LoVo (cell line): Measurements from ENCODE around the gene ADAMTS6.

Experiments
- DNase-seq: peaks from one replicate; pipeline ENCODE4 v3.0.0-alpha.2; 2016; ENCODE audit warnings: low spot score

Gene ADAMTS6

DNA sequence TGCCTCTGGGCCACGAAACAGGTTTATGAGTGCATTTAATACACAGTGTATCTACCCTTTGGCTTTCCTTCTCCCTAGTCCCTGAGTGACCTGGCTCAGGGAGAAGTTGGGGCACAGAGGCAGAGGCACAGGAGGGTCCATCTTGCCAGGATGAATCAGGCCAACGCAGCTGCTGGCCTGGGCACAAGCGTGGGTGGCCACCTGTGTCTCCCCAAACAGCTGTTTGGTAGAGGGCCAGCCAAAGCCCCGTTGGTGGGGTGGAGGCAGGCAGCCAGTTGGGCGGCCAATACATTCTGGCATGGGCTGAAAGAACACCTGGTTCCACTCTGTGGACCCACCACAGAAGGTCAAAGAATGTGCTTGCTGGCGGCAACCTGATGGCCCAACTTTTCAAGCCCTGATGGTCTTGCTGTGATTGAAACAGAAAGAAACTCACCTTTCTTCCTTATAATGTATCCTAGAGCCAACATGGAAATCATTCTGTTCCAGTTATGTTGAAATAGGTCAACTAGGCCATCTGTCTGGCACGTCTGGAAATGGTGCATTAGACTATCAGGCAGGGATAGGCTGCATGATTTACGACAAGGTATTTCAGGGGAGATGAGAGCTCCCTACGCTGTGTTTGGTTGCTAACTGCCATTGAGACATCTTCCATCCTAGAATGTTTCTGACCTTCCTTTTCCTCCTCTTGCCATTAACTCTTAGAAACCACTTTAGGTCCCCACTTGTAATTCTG is 337.4 kb downstream of the ADAMTS6 start:
- DNase-seq, result no peak

DNA sequence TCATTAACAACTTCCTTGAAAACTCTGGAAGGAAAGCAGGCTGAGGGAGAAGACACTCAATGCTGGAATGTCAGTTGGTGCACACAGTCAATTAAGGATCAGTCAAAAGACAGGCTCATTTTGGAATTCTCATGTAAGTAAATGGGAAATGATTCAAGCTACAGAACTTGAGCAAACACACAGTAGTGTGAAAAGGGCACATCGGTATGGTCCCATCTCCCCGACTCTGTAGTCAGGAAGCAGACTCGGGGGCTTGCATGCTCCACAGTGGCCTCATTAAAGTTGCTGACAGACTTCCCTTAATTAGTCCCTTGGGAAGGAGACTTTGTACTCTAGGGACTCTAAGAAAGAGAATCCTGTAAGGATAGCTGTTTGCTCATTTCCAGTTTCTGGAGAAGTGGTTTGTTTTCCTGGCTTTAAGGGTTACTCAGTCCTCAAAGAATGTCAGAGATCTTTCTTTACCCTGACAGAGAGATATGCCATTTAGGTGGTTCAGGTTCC is 339.2 kb downstream of the ADAMTS6 start:
- DNase-seq, result peak; percentile 54

DNA sequence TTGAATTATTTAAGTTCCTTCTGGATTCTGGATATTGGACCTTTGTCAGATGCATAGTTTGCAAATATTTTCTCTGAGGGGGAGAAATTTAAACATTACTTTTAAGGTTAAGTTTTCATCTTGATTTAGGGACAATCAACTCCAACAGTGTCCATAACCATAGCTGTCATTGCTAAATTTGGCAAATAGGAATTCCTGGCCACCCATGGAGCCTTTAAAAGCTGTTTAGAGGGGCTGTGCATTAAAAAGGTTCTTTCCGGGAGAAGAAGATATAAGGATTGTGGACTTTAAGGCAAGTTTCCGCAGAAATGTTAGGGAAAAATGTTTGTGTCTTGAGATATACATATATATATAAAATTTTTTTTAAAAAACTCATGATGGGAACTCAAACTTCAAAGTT is 339.7 kb downstream of the ADAMTS6 start:
- no peak for DNase-seq

DNA sequence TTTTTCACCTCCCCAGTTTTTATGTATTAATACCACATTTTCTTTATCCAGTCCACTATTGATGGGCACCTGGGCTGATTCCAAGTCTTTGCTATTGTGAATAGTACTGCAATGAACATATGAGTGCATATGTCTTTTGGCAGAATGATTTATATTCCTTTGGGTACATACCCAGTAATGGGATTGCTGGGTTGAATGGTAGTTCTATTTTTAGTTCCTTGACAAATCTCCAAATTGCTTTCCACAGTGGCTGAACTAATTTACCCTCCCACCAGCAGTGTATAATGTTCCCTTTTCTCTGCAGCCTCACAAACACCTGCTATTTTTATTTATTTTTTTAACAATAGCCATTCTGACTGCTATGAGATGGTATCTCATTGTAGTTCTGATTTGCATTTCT is 340.2 kb downstream of the ADAMTS6 start:
- DNase-seq, result no peak

DNA sequence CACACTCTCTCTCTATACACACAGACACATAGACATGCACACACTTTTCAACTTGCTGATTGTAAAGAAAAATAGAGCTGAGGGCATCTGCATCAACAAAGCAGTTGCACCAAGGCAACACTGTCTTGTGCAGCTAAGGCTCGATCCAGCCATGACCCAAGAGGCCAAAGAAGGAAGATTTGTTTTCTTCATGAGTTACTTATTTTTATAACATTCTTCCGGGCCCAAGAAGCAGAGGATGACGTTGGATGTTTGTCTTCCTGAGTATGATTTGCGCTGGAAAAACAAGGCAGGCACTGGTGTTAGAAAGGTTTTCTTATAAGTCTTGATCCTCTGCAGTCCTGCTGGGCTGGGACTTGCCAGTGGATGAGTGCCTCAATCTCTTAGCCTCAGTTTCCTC is 344.1 kb downstream of the ADAMTS6 start:
- DNase-seq, result no peak

DNA sequence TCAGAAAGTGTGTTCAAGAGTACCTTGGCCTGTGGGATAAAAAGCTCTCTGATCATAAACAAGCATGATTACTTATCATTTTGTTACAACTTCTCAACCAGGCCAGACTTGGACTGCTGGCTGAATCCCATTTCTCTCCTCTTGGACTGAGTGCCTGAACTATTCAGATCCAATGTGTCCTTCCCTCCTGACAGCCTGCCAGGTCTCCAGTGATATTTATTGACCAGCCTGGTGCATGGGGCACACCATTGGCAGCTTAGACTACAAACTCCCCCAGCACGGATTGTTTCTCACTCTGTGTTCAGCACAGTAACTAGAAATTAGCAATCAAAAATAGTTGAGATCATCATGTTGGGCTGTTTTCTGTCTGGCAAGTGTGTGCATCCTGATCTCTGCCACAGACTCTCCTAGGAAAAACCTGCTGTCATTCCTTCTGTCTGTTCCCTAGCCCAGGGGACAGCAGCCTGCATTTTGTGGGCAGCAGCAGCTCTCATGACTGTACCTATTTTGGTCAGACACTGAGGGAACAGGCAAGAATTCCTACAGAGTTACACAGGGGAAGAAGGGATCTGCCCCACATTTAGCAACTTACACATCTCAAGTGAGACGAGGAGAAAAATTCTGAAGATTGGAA is 348.1 kb downstream of the ADAMTS6 start:
- no peak for DNase-seq

DNA sequence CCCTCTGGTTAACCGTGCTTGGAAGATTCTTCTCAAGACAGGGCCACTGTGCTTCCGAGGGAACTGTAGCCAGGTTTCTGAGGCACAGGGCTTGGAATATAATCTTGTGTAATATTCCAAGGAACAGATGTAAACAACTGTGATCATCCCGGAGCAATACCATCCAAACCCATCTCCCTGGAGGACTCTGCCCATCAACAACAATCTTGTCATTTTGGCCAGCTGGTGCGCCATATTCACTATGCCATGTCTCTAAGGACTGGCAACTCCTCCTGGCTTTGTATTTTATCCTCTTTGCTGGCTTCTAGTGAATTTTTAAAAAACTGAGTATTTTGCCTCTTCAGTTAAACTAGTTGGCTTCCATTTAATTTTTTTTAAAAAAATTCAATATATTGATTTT is 349.3 kb downstream of the ADAMTS6 start:
- DNase-seq, result no peak

DNA sequence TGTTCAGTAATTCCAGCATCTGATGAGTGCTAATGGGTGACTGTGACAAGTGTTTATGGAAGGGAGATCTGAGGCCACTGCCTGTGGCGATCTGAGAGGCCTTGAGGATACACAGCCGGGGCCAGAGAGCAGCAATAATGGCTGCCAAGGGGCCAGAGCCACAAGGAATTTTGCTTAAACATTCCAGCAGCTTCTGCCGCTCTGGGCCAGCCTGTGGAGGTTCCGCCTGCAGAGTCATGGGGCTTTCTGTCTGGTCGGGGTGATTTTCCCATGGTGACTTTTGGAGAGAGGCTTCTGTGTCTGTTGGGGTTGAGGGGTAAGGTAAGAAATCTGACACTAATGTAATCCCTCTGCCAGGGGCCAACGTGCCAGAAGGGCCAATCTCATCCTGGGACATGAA is 353.5 kb downstream of the ADAMTS6 start:
- no peak for DNase-seq

DNA sequence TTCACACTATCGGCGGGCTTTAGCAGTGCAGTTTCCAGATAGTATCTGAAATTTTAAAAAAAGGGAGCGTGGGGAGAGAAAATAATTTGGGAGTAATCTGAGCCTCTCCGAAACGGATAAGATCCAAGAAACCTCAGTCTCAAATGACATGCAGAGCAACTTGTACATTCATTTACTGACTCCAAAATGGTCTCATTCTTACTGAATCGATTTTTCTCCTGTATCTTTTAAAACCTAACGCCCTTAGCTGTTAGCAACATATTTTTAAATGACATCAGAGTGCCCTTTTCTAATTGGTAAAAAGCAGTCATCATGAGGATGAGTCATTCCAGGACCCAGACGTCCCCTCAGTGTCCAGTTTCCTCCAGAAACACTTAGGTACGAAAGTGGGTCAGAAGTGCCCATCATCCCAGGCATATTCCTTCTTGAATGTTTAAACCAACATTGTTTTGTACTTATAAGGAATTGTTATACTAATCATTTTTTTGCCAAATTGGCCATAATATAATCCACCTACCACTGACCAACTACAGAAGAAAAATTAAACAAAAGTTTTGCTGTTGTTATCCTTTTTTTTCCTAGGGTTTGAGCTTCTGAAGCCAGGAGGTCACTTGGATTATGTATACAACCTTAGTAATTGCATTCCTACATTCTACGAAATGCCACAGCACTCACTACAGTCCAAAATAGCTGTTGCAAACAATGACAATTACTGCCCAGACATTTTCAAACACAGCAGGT is 354.4 kb downstream of the ADAMTS6 start:
- no peak for DNase-seq

DNA sequence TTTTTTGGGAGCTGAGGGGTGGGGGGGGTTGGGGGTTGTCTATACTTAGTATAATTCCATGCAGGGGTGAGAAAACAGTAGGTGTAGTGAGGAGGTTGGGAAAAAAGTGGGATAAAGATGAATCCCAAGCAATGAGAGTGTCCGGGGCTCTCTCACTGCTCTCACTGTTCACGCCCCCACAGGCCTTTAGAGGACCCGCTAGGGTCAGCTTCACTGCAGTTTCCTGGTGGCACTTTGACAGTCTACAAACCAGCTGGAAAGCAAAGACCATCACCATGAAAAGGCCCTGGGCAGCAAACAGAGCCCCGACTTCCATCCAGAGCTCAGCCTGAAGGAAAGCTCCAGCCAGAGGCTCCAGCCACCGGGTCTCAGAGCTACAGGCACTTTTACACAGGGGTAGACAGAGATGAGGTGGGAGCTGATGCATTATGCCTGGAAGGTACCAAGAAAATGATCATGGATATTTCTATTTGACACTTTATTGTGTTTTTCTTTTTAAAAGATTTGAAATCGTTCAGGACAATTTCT is 355.1 kb downstream of the ADAMTS6 start:
- no peak for DNase-seq

DNA sequence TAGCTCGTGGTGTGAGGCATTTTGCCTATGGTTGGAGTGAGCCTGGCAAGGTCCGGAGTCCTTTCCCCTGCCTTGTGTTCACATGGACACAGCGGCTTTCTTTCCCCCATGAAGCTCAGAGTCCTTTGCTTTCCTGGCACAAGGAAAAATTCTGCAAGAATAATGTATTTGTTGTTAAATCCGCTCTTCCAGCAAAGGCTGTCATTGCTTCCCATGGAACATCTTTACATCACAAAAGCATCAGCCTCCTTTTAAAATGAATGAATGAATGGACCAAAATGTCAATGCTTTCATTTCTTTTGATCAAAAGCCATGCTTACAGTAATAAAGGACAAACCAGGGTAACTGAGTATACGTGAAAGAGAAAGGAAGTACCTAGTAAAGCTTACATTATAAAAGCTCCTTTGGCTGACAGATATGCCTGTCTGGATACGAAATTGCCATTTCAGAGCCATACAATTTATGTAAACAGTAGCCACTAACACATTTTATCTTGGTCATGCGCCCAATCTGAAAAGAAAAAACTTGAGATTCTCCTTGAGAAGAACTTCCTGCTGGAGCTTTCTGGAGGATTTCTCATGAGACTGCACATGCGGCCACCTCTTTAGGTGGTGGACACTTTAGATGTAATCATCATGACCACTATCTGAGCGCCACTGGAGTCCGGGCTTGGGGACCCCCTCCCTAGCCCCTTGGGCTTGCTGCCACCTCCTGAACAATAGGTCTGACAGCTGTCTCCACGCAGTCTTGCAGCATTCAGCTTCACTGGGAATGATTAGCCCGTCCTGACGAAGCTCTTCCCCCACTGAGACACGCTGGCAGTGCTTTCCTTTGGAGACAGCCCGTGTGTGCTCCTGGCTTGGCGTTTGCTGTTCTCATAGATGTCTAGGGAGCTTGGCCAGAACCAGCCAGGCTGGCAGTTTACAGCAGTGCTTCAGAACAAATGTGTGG is 355.9 kb downstream of the ADAMTS6 start:
- no peak for DNase-seq

DNA sequence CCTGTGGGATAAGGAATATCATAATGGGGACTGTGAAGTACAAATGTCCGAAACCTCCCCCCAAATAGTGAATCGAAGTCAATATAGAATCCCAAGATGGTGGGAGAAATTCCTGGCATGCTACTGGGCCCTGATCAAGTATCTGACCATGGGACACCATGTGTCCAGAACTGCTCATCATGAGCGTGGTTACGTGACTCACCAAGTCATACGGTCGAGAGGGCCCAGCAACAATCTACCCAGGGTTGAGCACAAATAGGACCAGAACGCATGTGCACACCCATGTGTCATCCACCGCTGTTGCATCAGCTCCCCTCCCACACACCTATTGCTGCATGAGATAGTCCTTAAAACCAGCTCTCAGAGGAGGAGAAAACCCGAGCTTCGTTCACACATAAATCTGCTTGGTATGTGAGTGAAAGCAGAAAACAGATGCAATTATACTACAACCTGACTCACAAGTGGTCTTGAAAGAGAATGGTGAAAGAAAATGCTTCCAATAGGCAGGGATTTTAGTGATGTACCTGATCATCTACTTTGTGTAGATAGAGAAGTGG is 359.8 kb downstream of the ADAMTS6 start:
- no peak for DNase-seq

DNA sequence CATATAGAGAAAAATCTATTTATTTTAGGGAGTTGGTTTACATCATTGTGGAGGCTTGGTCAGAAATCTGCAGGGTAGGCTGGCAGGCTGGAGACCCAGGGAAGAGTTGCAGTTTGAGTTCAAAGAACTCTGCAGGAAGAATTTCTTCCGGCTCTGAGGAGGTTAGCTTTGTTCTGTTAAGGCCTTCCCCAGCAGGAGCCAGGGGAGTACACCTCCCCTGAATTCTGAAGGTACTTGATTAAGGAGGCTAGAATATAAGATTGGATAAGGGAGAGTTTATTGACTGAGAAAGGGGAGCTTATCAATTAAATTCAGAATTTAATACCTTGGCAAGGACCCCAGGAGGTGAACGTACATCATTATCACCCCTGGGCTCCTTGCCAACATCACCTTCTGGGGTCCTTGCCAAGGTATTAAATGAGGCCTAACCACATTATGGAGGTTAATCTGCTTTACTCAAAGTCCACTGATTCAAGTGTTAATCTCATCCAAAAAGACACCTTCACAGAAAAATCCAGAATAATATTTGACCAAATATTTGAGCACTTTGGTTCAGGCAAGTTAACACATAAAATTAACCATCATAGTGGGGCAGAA is 361.3 kb downstream of the ADAMTS6 start:
- no peak for DNase-seq

DNA sequence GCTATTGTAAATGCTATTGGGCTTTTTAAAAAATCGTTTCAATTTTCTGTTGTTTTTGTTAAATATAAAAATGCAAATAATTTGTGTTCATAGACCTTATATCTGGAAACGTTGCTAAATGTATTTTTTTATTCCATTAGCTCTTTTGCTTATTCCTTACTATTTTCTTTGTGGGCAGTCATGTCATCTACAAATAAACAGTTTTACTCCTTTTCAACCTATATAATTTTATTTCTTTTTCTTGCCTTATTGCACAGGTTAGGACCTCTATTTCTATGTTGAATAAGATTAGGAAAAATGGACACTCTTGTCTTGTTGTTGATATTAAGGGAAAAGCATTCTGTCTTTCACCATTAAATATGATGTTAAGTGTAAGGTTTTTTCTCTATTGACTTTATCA is 364.2 kb downstream of the ADAMTS6 start:
- DNase-seq, result no peak

DNA sequence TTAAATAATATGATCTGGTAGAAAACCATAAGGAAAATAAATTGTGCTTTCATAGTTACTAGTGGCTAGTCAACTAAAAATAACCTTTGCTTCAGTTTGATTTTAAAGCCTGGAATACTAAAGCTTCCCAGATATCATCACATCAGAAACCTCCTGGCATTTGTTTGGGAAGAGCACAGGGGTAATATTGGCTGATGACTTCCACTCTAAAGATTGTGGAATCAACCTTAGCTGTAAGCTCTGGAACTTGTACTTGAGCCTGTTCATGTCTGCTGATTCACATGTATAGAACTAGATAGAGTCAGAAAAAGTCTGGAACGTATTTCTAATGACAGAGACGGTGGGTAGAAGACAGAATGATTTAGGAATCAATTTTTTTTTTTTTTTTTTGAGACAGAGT is 367.9 kb downstream of the ADAMTS6 start:
- no peak for DNase-seq

DNA sequence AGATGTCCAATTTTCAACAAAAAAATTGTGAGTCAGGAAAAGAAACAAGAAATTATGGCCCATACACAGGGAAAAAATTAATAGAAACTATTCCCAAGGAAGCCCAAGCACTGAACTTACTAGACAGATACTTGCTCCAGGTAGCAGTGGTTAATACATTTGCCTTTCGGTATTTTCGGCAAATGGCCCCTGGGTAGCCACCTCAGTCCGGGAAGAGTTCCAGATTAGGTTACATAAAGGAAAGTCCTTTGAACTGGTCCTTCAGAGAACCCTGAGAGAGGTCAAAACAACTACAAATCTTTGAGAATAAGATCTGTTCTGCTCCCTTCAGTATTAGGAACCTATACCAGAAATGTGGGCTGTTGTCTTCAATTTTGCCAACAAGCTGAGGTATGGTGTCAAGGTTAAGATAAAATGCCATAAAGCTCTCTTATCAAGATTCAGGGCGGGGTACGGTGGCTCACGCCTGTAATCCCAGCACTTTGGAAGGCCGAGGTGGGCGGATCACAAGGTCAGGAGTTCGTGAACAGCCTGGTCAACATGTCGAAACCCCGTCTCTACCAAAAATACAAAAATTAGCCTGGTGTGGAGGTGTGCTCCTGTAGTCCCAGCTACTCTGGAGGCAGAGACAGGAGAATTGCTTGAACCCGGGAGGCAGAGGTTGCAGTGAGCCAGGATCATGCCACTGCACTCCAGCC is 369.6 kb downstream of the ADAMTS6 start:
- DNase-seq, result no peak

DNA sequence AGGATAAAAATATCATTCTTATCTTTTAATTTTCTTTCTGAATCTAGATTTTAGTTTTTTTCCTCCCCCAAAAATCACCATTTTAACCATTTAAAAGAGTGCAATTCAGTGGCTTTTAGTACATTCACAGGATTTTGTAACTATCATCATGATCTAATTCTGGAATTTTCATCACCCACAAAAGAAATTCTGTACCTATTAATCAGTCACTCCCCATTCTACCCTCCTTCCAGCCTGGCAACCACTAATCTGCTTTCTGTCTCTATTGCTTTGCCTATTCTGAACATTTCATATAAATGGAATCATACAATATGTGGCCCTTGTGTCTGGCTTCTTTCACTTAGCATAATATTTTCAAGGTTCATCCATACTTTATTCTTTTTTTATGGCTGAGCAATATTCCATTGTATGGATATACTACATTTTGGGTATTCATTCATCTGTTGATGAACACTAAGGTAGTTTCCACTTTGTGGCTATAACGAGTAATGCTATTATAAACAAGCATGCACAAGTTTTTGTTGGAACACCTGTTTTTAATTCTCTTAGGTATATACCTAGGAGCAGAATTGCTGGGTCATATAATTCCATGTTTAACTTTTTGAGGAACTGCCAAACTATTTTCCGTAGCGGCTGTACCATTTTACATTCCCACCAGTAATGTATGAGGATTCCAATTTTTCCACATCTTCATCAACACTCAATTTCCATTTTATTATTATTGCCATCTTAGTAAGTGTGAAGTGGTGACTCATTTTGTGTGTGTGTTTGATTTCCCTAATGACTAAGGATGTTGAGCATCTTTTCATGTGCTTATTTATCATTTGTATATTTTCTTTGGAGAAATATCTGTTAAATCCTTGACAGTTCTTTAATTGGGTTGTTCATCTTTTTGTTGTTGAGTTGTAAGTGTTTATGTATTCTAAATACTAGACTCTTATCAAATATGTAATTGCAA is 372.7 kb downstream of the ADAMTS6 start:
- DNase-seq, result no peak

DNA sequence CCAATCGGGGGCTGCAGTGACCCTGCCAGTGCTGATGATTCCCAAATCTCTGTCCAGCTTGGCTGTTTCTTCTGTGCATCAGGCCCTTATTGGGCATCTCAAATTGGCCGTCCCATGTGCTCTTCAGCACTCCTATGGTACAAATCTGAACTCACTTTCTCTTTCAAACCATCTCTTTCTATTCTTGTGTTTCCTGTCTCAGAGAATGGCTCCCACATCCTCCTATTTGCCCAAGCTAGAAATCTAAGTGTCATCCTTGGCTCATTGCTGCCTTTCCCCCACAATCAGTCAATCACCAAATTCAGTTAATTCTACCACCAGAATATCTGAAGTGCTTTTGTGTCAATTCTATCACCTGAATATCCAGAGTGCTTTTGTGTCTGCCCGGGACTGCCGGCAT is 376.4 kb downstream of the ADAMTS6 start:
- no peak for DNase-seq

DNA sequence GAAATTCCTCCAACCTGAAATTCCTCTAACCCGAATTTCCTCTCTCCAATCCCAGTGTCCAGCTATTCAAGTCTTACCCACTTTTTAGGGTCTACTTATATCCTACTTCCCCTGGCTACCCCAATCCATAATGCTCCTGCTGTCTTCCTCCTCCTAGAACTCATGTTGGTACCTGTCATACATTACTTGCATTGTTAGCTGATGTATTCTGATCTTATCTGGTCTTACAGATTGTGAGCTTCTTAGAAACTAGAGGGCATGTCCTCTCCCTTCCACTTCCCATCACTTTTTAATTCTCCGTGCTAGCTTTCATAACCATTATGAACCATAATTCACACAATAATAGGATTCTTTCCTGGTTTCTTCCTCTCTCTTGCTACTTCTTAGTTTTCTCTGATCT is 376.9 kb downstream of the ADAMTS6 start:
- DNase-seq, result no peak
